ENCODE data around the gene HRH2.

DNA sequence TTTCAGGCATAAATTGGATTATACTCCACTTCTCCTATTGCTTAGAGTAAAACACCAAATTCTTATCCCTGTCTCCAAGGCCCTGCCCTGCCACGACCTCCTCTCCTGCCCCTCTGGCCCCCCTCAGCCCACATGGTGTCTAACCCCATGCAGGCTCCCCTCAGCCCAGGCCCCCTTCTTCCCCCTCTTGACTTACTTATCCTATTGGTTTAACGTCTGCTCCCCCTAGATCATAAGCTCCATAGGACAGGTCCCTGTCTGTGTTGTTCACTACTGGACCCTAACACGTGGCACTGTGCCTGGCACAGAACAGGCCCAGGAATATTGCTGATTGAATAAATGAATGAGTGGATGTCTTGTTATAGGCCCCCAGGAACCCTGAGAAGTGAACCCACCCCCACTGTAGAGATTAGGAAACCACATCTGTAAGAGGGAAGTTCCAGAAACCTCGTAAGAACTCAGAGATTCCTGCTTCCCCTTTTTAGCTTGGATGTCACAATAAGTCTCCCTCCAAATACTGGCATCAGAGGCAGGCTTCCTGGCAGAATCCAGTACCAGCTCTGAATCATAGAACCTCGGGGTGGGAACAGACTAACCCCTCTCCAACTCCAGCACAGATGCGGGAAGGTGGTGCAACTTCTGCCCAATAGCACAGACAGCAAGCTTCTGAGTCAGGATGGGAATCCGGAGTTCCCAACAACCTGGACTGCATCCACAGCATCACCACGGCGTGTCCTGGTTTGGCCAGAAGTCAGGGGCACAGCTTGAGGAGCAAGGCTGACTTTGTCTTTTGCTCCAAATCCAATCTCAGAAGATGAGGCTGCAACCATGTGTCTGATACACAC, 31.5 kb downstream of the HRH2 start:
- TF ChIP-seq POLR2AphosphoS5 (IDR thresholded peaks at IDR 0.05; ENCODE audit: control insufficient read depth, insufficient read depth, low read depth, low read length) (no peak), CCAR2 (IDR thresholded peaks at IDR 0.05; ENCODE audit: low read depth, low read length) (no peak), ZBED1 (IDR thresholded peaks at IDR 0.05) (no peak)
- TF ChIP-seq, protein P1, sequence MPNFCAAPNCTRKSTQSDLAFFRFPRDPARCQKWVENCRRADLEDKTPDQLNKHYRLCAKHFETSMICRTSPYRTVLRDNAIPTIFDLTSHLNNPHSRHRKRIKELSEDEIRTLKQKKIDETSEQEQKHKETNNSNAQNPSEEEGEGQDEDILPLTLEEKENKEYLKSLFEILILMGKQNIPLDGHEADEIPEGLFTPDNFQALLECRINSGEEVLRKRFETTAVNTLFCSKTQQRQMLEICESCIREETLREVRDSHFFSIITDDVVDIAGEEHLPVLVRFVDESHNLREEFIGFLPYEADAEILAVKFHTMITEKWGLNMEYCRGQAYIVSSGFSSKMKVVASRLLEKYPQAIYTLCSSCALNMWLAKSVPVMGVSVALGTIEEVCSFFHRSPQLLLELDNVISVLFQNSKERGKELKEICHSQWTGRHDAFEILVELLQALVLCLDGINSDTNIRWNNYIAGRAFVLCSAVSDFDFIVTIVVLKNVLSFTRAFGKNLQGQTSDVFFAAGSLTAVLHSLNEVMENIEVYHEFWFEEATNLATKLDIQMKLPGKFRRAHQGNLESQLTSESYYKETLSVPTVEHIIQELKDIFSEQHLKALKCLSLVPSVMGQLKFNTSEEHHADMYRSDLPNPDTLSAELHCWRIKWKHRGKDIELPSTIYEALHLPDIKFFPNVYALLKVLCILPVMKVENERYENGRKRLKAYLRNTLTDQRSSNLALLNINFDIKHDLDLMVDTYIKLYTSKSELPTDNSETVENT (CRISPR knock-in tag; IDR thresholded peaks at IDR 0.05) = no peak
- TF ChIP-seq, protein P2, sequence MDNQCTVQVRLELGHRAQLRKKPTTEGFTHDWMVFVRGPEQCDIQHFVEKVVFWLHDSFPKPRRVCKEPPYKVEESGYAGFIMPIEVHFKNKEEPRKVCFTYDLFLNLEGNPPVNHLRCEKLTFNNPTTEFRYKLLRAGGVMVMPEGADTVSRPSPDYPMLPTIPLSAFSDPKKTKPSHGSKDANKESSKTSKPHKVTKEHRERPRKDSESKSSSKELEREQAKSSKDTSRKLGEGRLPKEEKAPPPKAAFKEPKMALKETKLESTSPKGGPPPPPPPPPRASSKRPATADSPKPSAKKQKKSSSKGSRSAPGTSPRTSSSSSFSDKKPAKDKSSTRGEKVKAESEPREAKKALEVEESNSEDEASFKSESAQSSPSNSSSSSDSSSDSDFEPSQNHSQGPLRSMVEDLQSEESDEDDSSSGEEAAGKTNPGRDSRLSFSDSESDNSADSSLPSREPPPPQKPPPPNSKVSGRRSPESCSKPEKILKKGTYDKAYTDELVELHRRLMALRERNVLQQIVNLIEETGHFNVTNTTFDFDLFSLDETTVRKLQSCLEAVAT (IDR thresholded peaks at IDR 0.05) = no peak
